Left ventricle myocardium superior (tissue), 1 donor: ENCODE measurements around the gene LDLRAD1. TPM values are rescaled to one million over a fixed set of nuclear protein-coding genes. Genes with fewer than 3 reads are reported as not detected.

ENCODE experiments used
- ATAC-seq: fragments of 200-7000 bp; cut with Tn5 transposase; one replicate; pipeline ENCODE4 v1.9.1; 2020; ENCODE audit warnings: mild to moderate bottlenecking, moderate library complexity
- DNase-seq: peaks from one replicate; pipeline ENCODE4 v3.0.0-alpha.2; 2020
- intact Hi-C: fragments of 100-400 bp; cut with micrococcal nuclease; formaldehyde crosslinking; loops from one replicate; pipeline ENCODE4 v1.11.0; 2022
- microRNA-seq: library from miRNA; unstranded; fragments of <30 nt; microRNA quantifications from one replicate; pipeline ENCODE4 v1.2.0, GENCODE V29; 2020; ENCODE audit warnings: borderline number of aligned reads
- total RNA-seq: library from RNA; stranded (reverse); fragmentation: NEBNext Ultra II Directional; extraction: Animal tissue kit (Norgen Biotek cat#: 25700); gene quantifications from one replicate; pipeline ENCODE4 v1.2.1, GENCODE V29; 2021
- donor health status: DM: no; HTN: yes; CAD: no; lungs with severe emphysema.

LDLRAD1 gene
- total RNA-seq, 1 donor from 2014 or later = not detected

DNA sequence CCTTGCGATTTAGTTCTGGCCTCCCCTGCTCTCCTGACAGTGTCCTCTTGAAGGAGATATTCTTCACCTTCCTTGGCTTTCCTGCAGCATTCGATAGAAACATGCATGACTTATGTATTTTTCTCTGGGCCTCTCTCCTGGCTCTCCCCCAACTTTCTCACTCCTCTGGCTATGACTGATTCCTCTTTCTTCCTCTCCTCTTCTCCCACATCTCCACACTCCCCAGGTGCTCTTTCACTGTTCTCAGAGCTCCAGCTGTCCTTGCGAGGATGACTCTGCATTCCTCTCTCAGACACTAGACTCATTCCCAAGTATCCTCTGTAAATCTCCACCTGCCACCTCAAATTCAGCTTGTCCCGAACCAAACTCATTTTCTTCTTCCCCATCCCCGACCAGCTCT lies 53.9 kb downstream of the LDLRAD1 start:
- ATAC-seq = no peak
- intact Hi-C loops = no loop called here

DNA sequence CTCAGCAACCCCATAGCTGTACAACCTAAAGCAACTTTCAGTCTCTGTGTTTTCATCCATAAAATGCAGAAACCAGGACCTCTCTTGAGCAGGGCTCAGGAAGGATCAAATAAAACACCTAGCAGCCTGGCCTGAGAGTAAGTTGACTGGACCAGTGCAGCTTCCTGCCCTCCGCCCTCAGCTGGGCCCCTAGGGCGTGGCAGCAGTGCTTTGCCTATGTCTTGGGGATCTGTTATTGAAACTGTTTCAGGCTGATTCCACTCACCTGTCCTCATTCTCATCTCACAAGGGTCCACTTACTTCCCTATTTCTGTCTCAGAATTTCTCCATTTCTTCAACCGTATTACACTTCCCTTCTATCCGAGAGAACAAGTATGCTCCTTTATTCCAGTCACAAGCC lies 54.5 kb downstream of the LDLRAD1 start:
- DNase-seq (no peak), ATAC-seq (no peak)
- intact Hi-C loops = no loop called here

More for the DNA sequence above, 53.9 kb downstream of the LDLRAD1 start:
- no peak for DNase-seq

DNA sequence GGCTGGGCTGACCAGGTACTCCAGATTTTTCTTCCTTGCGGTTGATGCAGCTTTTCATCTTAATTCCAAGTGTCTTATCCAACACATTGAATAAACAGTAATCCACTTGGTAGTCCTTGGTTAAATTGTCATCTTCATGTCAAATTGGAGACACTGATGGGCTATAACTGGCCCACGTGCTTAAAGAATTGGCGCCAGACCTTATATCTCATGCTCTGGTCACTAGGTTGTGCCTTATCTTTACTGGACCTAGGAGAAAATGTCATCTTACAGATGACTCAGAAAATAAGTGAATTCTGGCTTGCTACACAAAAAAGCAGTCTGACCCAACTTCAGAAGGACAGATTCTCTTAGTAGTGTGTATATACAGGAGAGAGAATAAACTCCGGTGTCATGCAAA lies 55.6 kb downstream of the LDLRAD1 start:
- no peak for ATAC-seq
- intact Hi-C loops = no loop called here
- DNase-seq = no peak

DNA sequence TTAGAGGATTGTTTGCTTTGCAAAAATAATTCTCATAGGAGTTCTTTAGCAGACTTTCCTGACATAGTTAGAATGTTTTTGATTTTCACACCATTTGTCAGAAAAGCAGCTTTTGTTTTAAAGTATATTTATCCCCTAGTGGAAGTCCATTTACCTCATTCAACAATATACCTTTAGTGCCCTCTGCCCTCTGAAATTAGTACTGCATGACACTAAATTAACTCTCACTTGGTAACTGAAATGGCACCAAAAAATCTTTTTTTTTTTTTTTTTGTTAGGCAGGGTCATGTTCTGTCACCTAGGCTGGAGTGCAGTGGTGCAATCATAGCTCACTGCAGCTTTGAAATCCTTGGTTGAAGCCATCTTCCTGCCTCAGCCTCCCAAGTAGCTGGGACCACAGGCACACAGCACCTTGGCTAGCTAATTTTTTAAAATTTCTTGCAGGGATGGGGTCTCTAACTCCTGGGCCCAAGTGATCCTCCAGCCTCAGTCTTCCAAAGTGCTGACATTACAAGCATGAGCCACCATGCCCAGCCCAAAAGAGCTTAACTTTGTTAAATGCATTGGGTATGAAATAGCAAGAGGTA lies 58.2 kb downstream of the LDLRAD1 start:
- ATAC-seq = no peak
- intact Hi-C loops = loop anchor here (5.0 kb wide), 1 partner anchor 82 kb away; no protein-coding TSS in a partner anchor
- no peak for DNase-seq

Small RNAs within 50 kb of the gene (microRNA-seq; reads per million reads assigned to microRNA genes)
- not detected for gene MIR4781

Other genes with a start within 250 kb of the LDLRAD1 start
- 6.7 TPM for gene NDC1, start 179.9 kb downstream of the LDLRAD1 start, total RNA-seq
- gene YIPF1, start 128.4 kb downstream of the LDLRAD1 start, total RNA-seq = 12.5 TPM
- not detected for gene DIO1, start 124.0 kb downstream of the LDLRAD1 start, total RNA-seq
- 8.8 TPM for gene IFT25, start 72.5 kb downstream of the LDLRAD1 start, total RNA-seq
- gene LRRC42, start 71.8 kb downstream of the LDLRAD1 start, total RNA-seq = 13.2 TPM
- 318 TPM for gene TMEM59, start 35.0 kb upstream of the LDLRAD1 start, total RNA-seq
- 4.7 TPM for gene TCEANC2, start 35.4 kb upstream of the LDLRAD1 start, total RNA-seq
- gene CDCP2, start 134.8 kb upstream of the LDLRAD1 start, total RNA-seq = not detected
- 5.9 TPM for gene CYB5RL, start 181.8 kb upstream of the LDLRAD1 start, total RNA-seq
- gene MRPL37, start 182.0 kb upstream of the LDLRAD1 start, total RNA-seq = 81.2 TPM